Stimulated activated naive CD8-positive, alpha-beta T cell treated with anti-CD3 and anti-CD28 coated beads, Interleukin-15, Interleukin-2, amounts not matched to agents 100 ng/mL and 50 ng/mL, for 24 hours (primary cell): ENCODE results near the gene PAFAH1B2.
"Not testable (repeated sequence)": the region's sequence is repeated elsewhere in the genome, so short reads cannot be mapped to it uniquely, and the experiment has no call there.

Experiments
- H3K27ac Mint-ChIP-seq: one replicate; pipeline ENCODE4 v1.8.0; 2021; ENCODE audit warnings: mild to moderate bottlenecking, mixed read lengths
- H3K27me3 Mint-ChIP-seq: one replicate; pipeline ENCODE4 v1.8.0; 2021; ENCODE audit warnings: mixed read lengths
- H3K36me3 Mint-ChIP-seq: one replicate; pipeline ENCODE4 v1.8.0; 2021; ENCODE audit warnings: low read depth, mixed read lengths
- H3K4me1 Mint-ChIP-seq: one replicate; pipeline ENCODE4 v1.8.0; 2021; ENCODE audit warnings: low read depth, mixed read lengths
- H3K4me3 Mint-ChIP-seq: one replicate; pipeline ENCODE4 v1.8.0; 2021; ENCODE audit warnings: mild to moderate bottlenecking, mixed read lengths
- H3K9me3 Mint-ChIP-seq: one replicate; pipeline ENCODE4 v1.8.0; 2021; ENCODE audit warnings: mixed read lengths

The PAFAH1B2 gene

DNA sequence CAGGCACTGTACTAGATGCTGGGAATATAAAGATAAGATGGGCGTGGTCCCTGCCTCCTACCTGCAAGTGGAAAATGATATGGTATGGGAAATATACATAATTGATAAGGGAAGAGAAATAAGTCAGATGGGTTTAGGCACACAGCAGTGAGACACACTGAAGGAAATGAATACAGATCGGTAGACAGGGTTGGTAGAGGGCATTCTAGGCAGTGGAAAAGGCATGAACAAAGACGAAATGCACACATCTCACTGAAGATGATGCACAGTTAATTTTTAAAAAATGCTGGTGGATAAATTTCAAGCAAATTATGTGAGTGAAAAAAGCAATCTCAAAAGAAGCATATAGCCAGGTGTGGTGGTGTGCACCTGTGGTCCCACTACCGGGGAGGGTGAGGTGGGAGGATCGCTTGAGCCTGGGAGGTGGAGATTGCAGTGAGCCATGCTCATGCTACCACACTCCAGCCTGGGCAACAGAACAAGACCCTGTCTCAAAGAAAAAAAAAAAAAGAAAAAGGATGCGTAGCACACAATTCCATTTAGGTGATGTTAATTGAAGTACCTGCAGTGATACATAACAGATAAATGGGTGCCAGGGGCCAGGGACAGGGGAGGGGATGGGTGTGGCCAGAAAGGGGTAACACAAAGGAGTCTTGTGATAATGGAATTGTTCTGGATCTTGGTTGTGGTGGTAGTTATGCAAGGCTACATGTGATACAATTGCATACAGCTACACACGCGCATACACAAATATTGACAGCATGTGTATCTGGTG, 65.5 kb downstream of the PAFAH1B2 start:
- not testable (repeated sequence) for H3K27me3 Mint-ChIP-seq, H3K9me3 Mint-ChIP-seq, H3K27ac Mint-ChIP-seq, H3K4me1 Mint-ChIP-seq, H3K4me3 Mint-ChIP-seq
- H3K36me3 Mint-ChIP-seq, result peaks cover 49% of the 10 kb centered on the region

DNA sequence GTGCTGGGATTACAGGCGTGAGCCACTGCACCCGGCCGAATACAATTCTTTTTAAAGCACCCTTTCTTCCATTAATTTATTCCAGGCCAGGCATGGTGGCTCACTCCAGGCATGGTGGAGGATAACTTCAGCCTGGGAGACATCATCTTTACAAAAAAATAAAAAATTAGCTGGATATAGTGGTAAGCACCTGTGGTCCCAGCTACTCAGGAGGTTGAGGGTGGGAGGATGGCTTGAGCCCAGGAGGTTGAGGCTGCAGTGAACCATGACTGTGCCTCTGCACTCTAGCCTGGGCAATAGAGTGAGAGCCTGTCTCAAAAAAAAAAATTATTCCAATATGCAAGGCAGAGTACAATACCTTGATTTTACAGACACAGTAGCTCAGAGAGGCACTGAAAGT, 66.5 kb downstream of the PAFAH1B2 start:
- no peak overlapping the region for H3K4me3 Mint-ChIP-seq
- H3K27me3 Mint-ChIP-seq, result no peaks in the 10 kb centered on the region
- peaks cover 43% of the 10 kb centered on the region for H3K36me3 Mint-ChIP-seq
- H3K9me3 Mint-ChIP-seq, result no peaks in the 10 kb centered on the region
- no peaks in the 10 kb centered on the region for H3K4me1 Mint-ChIP-seq
- no peak overlapping the region for H3K27ac Mint-ChIP-seq

DNA sequence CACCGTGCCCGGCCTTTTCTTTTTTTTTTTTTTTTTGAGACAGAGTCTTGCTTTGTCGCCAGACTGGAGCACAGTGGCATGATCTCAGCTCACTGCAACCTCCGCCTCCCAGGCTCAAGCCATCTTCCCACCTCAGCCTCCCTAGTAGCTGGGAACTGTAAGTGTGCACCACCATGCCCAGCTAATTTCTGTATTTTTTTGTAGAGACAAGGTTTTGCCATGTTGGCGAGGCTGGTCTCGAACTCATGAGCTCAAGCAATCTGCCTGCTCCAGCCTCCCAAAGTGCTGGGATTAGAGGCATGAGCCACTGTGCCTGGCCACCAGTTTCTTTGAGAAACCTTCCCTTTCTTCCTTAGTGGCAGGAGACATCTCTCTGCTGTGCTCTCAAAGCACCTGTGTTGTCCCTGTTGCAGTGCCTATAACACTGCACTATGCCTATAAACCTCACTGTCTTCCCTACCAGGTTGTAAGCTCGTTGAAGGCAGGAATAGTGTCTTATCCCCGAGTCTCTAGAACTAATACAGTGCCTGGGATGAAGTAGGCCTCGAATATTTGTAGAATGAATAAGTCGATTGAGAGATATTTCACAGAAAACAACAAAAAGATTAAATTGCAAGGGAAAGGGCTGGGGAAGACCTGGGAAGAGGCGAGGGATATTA, 68.7 kb downstream of the PAFAH1B2 start:
- peaks cover 51% of the 10 kb centered on the region for H3K36me3 Mint-ChIP-seq
- H3K27me3 Mint-ChIP-seq, result no peaks in the 10 kb centered on the region
- H3K4me1 Mint-ChIP-seq, result no peaks in the 10 kb centered on the region
- no peak overlapping the region for H3K27ac Mint-ChIP-seq
- no peaks in the 10 kb centered on the region for H3K9me3 Mint-ChIP-seq
- H3K4me3 Mint-ChIP-seq, result no peak overlapping the region

DNA sequence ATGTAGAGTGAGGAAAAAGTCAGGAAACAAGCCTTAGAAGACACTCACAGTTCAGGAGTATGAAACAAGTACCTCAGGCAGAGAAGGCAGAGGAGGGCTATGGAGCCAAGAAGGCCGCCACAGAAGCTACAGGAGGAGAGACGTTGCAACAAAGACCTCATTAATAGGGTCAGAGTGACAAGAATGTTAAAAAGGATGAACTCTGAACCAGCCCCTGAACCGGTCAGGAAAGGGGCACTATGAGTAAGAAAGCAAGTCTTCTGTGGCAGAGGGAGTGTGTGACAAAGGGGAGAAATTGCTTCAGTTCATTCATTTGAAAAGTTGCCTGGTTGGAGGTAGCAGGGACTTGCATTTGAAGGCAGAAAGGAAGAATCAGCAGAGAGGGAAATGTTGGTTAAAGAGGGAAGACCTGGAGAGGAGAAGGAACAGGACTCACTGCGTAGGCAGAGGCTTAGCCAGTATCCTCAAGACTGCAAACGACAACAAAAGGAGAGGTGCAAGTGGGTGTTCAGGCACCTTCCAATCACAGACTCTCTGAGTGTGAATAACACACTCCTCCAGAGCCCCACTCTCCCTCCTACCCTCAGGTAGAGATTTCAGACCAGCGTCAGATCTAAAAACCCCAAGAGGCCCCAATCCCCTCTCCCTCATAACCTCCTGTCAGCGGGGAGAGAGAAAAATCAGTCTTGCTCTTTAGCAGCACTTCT, 70.5 kb downstream of the PAFAH1B2 start:
- Mint-ChIP-seq H3K27me3 (no peaks in the 10 kb centered on the region), H3K27ac (peak overlapping the region; percentile 47), H3K36me3 (peaks cover 65% of the 10 kb centered on the region), H3K4me3 (no peak overlapping the region), H3K9me3 (no peaks in the 10 kb centered on the region), H3K4me1 (no peaks in the 10 kb centered on the region)

- no peak overlapping the region for H3K4me3 Mint-ChIP-seq
- no peaks in the 10 kb centered on the region for H3K9me3 Mint-ChIP-seq
- no peaks in the 10 kb centered on the region for H3K27me3 Mint-ChIP-seq
- H3K4me1 Mint-ChIP-seq, result no peaks in the 10 kb centered on the region
- peaks cover 57% of the 10 kb centered on the region for H3K36me3 Mint-ChIP-seq
- peak overlapping the region; percentile 59 for H3K27ac Mint-ChIP-seq
These were observed 73.3 kb downstream of the PAFAH1B2 start for GRCh38 chr11:117217141-117218084.

DNA sequence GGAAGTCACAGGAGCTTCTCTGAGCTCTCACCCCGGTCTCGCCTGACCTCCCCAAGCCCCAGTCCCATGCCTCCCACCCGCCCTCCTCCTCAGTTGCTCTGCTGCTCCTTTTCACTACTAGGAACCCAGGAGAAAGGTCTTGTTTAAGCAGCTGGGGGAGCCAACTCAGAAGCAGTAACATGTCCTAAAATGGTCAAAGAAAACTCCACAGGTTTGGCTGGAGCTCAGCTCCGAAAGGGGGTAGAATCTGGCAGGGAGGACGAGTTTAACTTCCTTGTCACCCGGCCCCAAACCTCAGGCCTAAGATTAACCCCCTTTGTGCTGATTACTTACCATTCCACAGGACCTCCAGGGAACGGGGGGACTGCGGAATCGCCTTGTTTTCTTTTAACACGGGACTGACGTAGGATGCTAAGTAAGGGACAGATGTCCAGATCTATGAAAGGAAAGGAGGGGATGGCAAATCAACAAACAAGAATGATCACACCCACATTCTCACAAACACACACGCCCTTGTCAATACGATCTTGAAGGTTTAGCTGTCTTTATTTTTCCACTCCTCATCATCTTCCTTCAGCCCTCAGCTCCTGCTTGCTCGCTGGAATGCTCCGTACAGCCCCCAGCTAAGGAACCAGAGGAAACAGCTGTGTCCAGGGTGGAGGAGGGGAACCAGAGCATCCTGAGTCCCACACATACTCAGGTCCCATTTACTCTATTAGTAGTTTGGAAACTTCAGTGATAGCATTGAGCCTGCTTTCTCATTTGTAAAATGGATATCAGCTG, 74.2 kb downstream of the PAFAH1B2 start:
- Mint-ChIP-seq H3K36me3 (peaks cover 58% of the 10 kb centered on the region), H3K27me3 (no peaks in the 10 kb centered on the region), H3K4me1 (no peaks in the 10 kb centered on the region), H3K9me3 (no peaks in the 10 kb centered on the region), H3K4me3 (no peak overlapping the region), H3K27ac (no peak overlapping the region)

DNA sequence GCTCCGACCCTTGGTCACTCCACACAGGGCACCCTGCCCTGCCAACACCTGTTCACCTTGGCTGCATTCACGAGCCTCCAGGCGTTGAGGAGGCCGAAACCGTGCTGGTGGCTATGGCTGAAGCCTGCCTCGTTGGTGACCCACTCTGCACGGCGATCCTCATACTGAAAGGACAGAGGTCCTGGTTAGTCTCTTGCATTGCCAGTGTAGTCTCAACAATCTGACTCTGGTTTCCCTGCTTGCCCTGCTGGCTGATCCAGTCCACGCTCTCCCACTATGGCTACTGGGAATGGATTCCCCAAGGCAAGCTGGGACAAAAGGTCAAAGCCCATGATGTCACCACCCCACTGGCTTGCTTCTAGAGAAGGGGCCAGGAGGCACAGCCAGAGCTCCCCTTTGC, 74.9 kb downstream of the PAFAH1B2 start:
- no peak overlapping the region for H3K4me3 Mint-ChIP-seq
- no peaks in the 10 kb centered on the region for H3K27me3 Mint-ChIP-seq
- peaks cover 56% of the 10 kb centered on the region for H3K36me3 Mint-ChIP-seq
- no peaks in the 10 kb centered on the region for H3K4me1 Mint-ChIP-seq
- no peaks in the 10 kb centered on the region for H3K9me3 Mint-ChIP-seq
- no peak overlapping the region for H3K27ac Mint-ChIP-seq

DNA sequence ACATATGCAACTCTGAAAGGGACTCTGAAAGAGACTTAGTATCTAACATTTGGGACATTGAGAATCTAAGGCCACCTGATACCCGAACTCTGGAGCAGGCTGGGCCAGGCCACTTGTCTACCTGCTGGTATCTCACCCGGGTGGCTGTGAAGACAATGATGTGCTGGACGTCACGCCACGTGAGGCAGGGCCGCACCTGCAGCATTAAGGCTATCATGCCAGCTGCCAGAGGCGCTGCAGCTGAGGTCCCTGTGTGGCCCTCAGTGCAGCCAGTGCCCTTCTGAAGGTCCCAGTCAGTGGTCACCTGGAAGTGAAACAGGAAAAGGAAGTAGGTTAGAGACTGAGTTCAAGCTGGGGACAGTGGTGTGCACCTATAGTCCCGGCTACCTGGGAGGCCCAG, 75.4 kb downstream of the PAFAH1B2 start:
- H3K9me3 Mint-ChIP-seq, result no peaks in the 10 kb centered on the region
- H3K4me1 Mint-ChIP-seq, result no peaks in the 10 kb centered on the region
- H3K27ac Mint-ChIP-seq, result no peak overlapping the region
- H3K27me3 Mint-ChIP-seq, result no peaks in the 10 kb centered on the region
- peaks cover 56% of the 10 kb centered on the region for H3K36me3 Mint-ChIP-seq
- no peak overlapping the region for H3K4me3 Mint-ChIP-seq

- Mint-ChIP-seq H3K36me3 (peaks cover 56% of the 10 kb centered on the region), H3K27ac (no peak overlapping the region), H3K4me1 (no peaks in the 10 kb centered on the region), H3K9me3 (no peaks in the 10 kb centered on the region), H3K27me3 (no peaks in the 10 kb centered on the region), H3K4me3 (no peak overlapping the region)
These were observed 75.9 kb downstream of the PAFAH1B2 start for GRCh38 chr11:117219995-117220394.

DNA sequence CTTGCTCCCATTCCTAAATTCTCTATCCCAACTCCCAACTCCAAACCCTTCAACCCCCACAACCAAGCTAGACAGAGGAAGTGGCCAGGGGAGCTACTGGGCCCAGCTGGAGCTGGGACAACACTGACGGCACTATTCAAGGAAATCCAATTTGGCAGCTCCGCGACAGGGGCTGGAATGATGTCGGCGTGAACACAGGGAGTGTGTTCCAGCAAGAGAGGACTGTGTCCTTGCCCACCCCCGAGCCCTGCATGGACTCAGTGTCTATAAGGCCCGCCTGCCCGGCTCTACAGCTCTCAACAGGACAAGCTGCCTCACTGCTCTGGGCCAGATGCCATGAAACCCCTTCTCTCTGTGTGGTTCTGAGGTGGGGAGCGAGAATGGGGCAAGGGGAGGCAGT, 76.5 kb downstream of the PAFAH1B2 start:
- Mint-ChIP-seq H3K27me3 (no peaks in the 10 kb centered on the region), H3K27ac (peak overlapping the region; percentile 6), H3K36me3 (peaks cover 61% of the 10 kb centered on the region), H3K4me3 (no peak overlapping the region), H3K4me1 (no peaks in the 10 kb centered on the region), H3K9me3 (no peaks in the 10 kb centered on the region)

- no peak overlapping the region for H3K4me3 Mint-ChIP-seq
- no peaks in the 10 kb centered on the region for H3K27me3 Mint-ChIP-seq
- H3K27ac Mint-ChIP-seq, result no peak overlapping the region
- no peaks in the 10 kb centered on the region for H3K4me1 Mint-ChIP-seq
- peaks cover 61% of the 10 kb centered on the region for H3K36me3 Mint-ChIP-seq
- H3K9me3 Mint-ChIP-seq, result no peaks in the 10 kb centered on the region
These were observed 77.1 kb downstream of the PAFAH1B2 start for GRCh38 chr11:117220999-117221774.

DNA sequence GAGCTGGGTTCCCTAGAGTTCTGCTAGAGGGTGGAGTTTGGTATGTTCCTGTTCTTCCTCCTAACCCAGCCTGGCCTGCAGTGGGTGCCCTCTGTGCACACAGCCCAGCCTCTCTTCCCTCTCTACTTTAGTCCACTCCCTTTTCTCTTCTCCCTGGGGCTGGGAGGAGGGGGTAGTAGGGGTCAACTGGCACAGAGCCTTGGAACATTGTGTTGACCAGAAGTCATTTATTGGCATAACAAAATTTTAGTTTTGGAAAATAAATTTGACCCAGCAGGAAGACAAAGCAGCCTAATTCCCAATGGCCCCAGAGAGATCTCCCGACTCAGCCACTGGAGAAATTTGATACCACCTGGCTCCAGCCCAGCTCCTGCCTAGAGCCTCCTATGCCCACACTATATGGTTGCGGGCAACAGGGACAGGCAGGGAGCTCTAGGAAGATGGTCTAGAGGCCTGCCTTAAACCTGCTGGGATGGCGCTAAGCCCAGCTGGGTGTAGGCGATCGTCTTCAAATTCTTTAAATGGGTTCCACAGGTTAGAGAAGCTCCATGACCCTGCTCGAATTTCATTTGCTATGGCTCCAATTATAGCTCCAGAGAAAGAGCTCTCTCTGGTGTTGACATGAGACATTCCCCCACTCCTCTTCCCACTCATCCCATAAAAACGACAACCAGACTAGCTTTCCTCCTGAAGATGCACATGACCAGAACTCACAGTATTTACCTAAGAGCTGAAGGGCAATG, 77.9 kb downstream of the PAFAH1B2 start:
- Mint-ChIP-seq H3K4me3 (no peak overlapping the region), H3K27ac (peak overlapping the region; percentile 2), H3K9me3 (no peaks in the 10 kb centered on the region), H3K27me3 (no peaks in the 10 kb centered on the region), H3K4me1 (peaks cover 6% of the 10 kb centered on the region), H3K36me3 (peaks cover 63% of the 10 kb centered on the region)
